Keratinocyte (primary cell): ENCODE data around the gene DNAAF2. TPM values are rescaled to one million over a fixed set of nuclear protein-coding genes. Genes with fewer than 3 reads are reported as not detected.

Source experiments
- DNase-seq: peaks from one replicate; pipeline ENCODE4 v3.0.0-alpha.2; 2011; ENCODE audit warnings: low read depth, missing footprints, low spot score
- FAIRE-seq: peaks from 2 replicates; lab custom pipeline; 2011; peaks lifted over from hg19 to GRCh38; lab: Jason Lieb, UNC
- H2AFZ ChIP-seq: 2 replicates; pipeline ENCODE4 v1.6.0; 2012; ENCODE audit warnings: low read length, control low read depth, inconsistent platforms; ENCODE audit not compliant: control insufficient read depth
- H3K27ac ChIP-seq: 2 replicates; pipeline ENCODE4 v1.5.1; 2011; ENCODE audit warnings: low read length; ENCODE audit not compliant: control insufficient read depth, insufficient read depth
- H3K27me3 ChIP-seq: 3 replicates; pipeline ENCODE4 v1.6.0; 2011; ENCODE audit warnings: low read length; ENCODE audit not compliant: control insufficient read depth, insufficient read depth; ENCODE audit errors: extremely low read depth
- H3K36me3 ChIP-seq, 2 experiments: 2 replicates in 1 of 2; 3 replicates in 1 of 2; pipeline ENCODE4 v1.5.1; 2011; ENCODE audit warnings: low read length in 2 of 2, mild to moderate bottlenecking in 1 of 2; ENCODE audit not compliant: control insufficient read depth in 2 of 2, insufficient read depth in 2 of 2; ENCODE audit errors: extremely low read depth in 1 of 2
- H3K4me1 ChIP-seq: 3 replicates; pipeline ENCODE4 v1.5.1; 2011; ENCODE audit warnings: low read length; ENCODE audit not compliant: control insufficient read depth, insufficient read depth; ENCODE audit errors: extremely low read depth
- H3K4me2 ChIP-seq: 3 replicates; pipeline ENCODE4 v1.6.0; 2011; ENCODE audit warnings: low read depth, low read length; ENCODE audit not compliant: control insufficient read depth, insufficient read depth; ENCODE audit errors: extremely low read depth
- H3K4me3 ChIP-seq, 3 experiments: fragments of 200-600 bp in 1 of 3; sonication (generic) in 1 of 3; 2 replicates in 2 of 3; 3 replicates in 1 of 3; pipeline ENCODE4 v1.5.1; 2011 to 2016; ENCODE audit warnings: low read length in 3 of 3, mild to moderate bottlenecking in 3 of 3, control low read depth in 2 of 3, inconsistent platforms in 1 of 3, low read depth in 1 of 3, mixed read lengths in 1 of 3, mixed run types in 1 of 3, moderate library complexity in 1 of 3; ENCODE audit not compliant: control insufficient read depth in 2 of 3, insufficient read depth in 2 of 3; ENCODE audit errors: extremely low read depth in 1 of 3
- H3K79me2 ChIP-seq: 2 replicates; pipeline ENCODE4 v1.6.0; 2012; ENCODE audit warnings: low read length; ENCODE audit not compliant: control insufficient read depth, insufficient read depth
- H3K9ac ChIP-seq: 3 replicates; pipeline ENCODE4 v1.6.0; 2011; ENCODE audit warnings: low read length; ENCODE audit not compliant: control insufficient read depth, insufficient read depth; ENCODE audit errors: extremely low read depth
- H3K9me1 ChIP-seq: 3 replicates; pipeline ENCODE4 v1.6.0; 2011; ENCODE audit warnings: low read length; ENCODE audit not compliant: control insufficient read depth, insufficient read depth; ENCODE audit errors: extremely low read depth
- H3K9me3 ChIP-seq: 2 replicates; pipeline ENCODE4 v1.5.1; 2012; ENCODE audit warnings: low read depth, low read length; ENCODE audit not compliant: control insufficient read depth
- H4K20me1 ChIP-seq: 3 replicates; pipeline ENCODE4 v1.6.0; 2011; ENCODE audit warnings: low read length; ENCODE audit not compliant: control insufficient read depth, insufficient read depth; ENCODE audit errors: extremely low read depth
- EZH2 ChIP-seq: IDR thresholded peaks from one replicate; pipeline ENCODE4 v1.6.1; 2012; ENCODE audit warnings: inconsistent platforms, mild to moderate bottlenecking, low read length, moderate library complexity
- dilution Hi-C: fragments of 300-500 bp; cut with MboI; formaldehyde crosslinking; loops from one replicate; pipeline ENCODE4 v1.7.0; 2020; ENCODE audit warnings: low sequenced_read_pairs; ENCODE audit not compliant: extremely low pct_ligation_motif_present
- polyA plus RNA-seq, 5 experiments: library from polyadenylated mRNA; depleted of rRNA in 3 of 5; stranded (reverse) in 3 of 5; stranded (forward) in 1 of 5; unstranded in 1 of 5; fragments of >200 nt; gene quantifications; 1 replicate in 1 of 5; 2 replicates in 3 of 5; 3 replicates in 1 of 5; pipeline versions ENCODE4 v1.2.1 to v1.2.3, GENCODE V29; 2011 to 2012; ENCODE audit warnings: missing spikeins in 2 of 5, low read depth in 1 of 5, low replicate concordance in 1 of 5
- TF ChIP-seq, protein P1 (sequence below), 3 experiments: IDR thresholded peaks in 1 of 3; conservative IDR thresholded peaks in 1 of 3; optimal IDR thresholded peaks in 1 of 3; 2 replicates in 2 of 3; 3 replicates in 1 of 3; pipeline versions ENCODE3 to v1.5.1; 2011; ENCODE audit warnings: low read length in 3 of 3, mild to moderate bottlenecking in 3 of 3, moderate library complexity in 2 of 3, control low read depth in 1 of 3, inconsistent platforms in 1 of 3; ENCODE audit not compliant: insufficient read depth in 2 of 3; ENCODE audit errors: extremely low read depth in 1 of 3

Gene DNAAF2
- polyA plus RNA-seq, 1 donor (not counting 4 experiments of a cell fraction or from before 2014, with no cell fraction given): 9.5 TPM

DNA sequence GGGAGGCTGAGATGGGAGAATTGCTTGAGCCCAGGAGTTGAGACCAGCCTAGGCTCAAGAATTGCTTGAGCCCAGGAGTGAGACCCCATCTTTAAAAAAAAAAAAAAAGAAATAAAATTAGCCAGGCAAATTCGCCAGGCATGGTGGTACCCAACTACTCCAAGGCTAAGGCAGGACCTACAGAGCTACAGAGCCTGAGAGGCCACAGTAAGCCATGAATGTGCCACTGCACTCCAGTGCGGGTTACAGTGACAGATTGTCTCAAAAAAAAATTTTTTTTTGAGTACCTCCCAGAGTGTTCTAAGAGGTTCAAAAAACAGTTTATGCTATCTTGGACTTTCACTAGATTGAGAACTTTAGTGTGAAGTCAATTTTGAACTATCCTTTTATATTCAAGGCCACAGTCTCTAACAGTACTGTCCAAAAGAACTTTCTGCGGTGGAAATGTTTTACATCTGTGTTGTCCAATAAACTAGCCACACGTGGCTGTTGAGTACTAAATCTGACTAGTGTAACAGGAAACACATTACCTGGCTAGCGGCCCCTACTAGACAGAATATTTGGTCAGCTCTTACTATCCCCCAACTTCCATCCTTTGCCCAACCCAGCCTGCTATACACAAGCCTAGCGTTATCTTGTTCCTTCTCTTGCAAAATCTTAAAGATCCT, 17.1 kb downstream of the DNAAF2 start:
- TF ChIP-seq, protein P1, sequence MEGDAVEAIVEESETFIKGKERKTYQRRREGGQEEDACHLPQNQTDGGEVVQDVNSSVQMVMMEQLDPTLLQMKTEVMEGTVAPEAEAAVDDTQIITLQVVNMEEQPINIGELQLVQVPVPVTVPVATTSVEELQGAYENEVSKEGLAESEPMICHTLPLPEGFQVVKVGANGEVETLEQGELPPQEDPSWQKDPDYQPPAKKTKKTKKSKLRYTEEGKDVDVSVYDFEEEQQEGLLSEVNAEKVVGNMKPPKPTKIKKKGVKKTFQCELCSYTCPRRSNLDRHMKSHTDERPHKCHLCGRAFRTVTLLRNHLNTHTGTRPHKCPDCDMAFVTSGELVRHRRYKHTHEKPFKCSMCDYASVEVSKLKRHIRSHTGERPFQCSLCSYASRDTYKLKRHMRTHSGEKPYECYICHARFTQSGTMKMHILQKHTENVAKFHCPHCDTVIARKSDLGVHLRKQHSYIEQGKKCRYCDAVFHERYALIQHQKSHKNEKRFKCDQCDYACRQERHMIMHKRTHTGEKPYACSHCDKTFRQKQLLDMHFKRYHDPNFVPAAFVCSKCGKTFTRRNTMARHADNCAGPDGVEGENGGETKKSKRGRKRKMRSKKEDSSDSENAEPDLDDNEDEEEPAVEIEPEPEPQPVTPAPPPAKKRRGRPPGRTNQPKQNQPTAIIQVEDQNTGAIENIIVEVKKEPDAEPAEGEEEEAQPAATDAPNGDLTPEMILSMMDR (optimal IDR thresholded peaks at IDR 0.05 in 1 of 3, IDR thresholded peaks at IDR 0.05 in 1 of 3, conservative IDR thresholded peaks at IDR 0.05 in 1 of 3; ENCODE audit: extremely low read depth in 1 of 3, insufficient read depth in 2 of 3, low read length in 3 of 3): no peak
- no peak for TF ChIP-seq EZH2
- peaks cover 34% of the 10 kb centered on the region for H3K4me1 ChIP-seq
- no peak overlapping the region for H3K4me3 ChIP-seq
- peaks cover 52% of the 10 kb centered on the region for H3K79me2 ChIP-seq
- DNase-seq (no peak), FAIRE-seq (no peak)
- H2AFZ ChIP-seq: no peak overlapping the region
- H3K27me3 ChIP-seq: no peaks in the 10 kb centered on the region
- H3K4me2 ChIP-seq: peak overlapping the region; percentile 14
- peaks cover 7% of the 10 kb centered on the region for H4K20me1 ChIP-seq
- dilution Hi-C loops: no loop called here
- H3K36me3 ChIP-seq: peaks cover 2 to 9% of the 10 kb centered on the region in 2 experiments
- H3K27ac ChIP-seq: peak overlapping the region; percentile 22
- H3K9me1 ChIP-seq: no peaks in the 10 kb centered on the region
- no peaks in the 10 kb centered on the region for H3K9me3 ChIP-seq
- no peak overlapping the region for H3K9ac ChIP-seq

DNA sequence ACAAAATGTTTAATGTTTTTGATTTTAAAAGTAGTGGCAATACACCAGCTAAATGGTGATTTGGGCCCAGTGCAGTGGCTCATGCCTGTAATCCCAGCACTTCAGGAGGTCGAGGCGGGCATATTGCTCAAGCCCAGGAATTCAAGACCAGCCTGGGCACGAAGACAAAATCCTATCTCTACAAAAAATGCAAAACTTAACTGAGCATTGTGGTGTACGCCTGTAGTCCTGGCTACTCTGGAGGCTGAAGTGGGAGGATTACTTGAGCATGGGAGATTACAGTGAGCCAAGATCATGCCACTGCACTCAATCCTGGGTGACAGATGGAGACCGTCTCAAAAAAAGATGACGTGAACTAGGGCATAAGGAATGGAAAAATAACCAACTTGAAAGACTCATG, 19.3 kb downstream of the DNAAF2 start:
- H3K27ac ChIP-seq: no peak overlapping the region
- H3K9me3 ChIP-seq: no peaks in the 10 kb centered on the region
- H3K79me2 ChIP-seq: peaks cover 30% of the 10 kb centered on the region
- DNase-seq (no peak), FAIRE-seq (no peak)
- no peak overlapping the region for H3K4me3 ChIP-seq
- dilution Hi-C loops: no loop called here
- no peaks in the 10 kb centered on the region for H3K9me1 ChIP-seq
- no peak overlapping the region for H3K4me2 ChIP-seq
- TF ChIP-seq EZH2: no peak
- TF ChIP-seq, protein P1 (optimal IDR thresholded peaks at IDR 0.05 in 1 of 3, IDR thresholded peaks at IDR 0.05 in 1 of 3, conservative IDR thresholded peaks at IDR 0.05 in 1 of 3; ENCODE audit: extremely low read depth in 1 of 3, insufficient read depth in 2 of 3, low read length in 3 of 3): no peak
- no peaks in the 10 kb centered on the region for H4K20me1 ChIP-seq
- peaks cover 2 to 6% of the 10 kb centered on the region in 2 experiments for H3K36me3 ChIP-seq
- no peak overlapping the region for H2AFZ ChIP-seq
- peaks cover 21% of the 10 kb centered on the region for H3K4me1 ChIP-seq
- no peaks in the 10 kb centered on the region for H3K27me3 ChIP-seq
- no peak overlapping the region for H3K9ac ChIP-seq
